C4-2B (cell line): ENCODE data around the gene CREB3L1.

Source experiments
- ZFX ChIP-seq: fragments of 450-650 bp; IDR thresholded peaks from 2 replicates; pipeline ENCODE4 v1.6.1; 2017
- TF ChIP-seq, protein P1 (sequence below): fragments of 450-650 bp; conservative IDR thresholded peaks from 2 replicates; pipeline ENCODE4 v1.5.1; 2017; ENCODE audit warnings: mild to moderate bottlenecking

DNA sequence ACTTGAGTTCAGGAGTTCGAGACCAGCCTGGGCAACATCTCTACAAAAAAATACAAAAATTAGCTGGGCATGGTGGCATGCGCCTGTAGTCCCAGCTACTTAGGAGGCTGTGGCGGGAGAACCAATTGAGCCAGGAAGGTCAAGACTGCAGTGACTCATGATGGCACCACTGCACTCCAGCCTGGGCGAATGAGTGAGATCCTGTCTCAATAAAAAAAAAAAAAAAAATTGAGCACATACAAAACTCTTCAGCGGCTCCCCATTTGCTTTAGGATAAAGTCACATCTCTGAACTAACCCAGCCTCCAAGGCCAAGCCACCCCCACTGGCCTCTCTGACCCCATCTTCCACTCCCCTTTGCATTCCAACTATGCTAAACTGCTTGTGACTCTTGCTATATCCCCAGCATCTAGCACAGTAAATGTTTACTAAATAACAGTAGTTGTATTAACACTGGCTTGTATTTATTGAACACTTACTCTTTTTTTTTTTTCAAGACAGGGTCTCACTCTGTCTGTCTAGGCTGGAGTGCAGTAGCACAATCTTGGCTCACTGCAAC lies 28.9 kb downstream of the CREB3L1 start:
- TF ChIP-seq, protein P1, sequence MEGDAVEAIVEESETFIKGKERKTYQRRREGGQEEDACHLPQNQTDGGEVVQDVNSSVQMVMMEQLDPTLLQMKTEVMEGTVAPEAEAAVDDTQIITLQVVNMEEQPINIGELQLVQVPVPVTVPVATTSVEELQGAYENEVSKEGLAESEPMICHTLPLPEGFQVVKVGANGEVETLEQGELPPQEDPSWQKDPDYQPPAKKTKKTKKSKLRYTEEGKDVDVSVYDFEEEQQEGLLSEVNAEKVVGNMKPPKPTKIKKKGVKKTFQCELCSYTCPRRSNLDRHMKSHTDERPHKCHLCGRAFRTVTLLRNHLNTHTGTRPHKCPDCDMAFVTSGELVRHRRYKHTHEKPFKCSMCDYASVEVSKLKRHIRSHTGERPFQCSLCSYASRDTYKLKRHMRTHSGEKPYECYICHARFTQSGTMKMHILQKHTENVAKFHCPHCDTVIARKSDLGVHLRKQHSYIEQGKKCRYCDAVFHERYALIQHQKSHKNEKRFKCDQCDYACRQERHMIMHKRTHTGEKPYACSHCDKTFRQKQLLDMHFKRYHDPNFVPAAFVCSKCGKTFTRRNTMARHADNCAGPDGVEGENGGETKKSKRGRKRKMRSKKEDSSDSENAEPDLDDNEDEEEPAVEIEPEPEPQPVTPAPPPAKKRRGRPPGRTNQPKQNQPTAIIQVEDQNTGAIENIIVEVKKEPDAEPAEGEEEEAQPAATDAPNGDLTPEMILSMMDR = no peak
- TF ChIP-seq ZFX = no peak
